ENCODE results near the gene PGA5. TPM values are rescaled to one million over a fixed set of nuclear protein-coding genes. Genes with fewer than 3 reads are reported as not detected.

PGA5 gene
- total and polyA plus RNA-seq, 9 of the 15 experiments (the other 6 are each of a cell fraction or from before 2014, with no cell fraction given) = not detected

DNA sequence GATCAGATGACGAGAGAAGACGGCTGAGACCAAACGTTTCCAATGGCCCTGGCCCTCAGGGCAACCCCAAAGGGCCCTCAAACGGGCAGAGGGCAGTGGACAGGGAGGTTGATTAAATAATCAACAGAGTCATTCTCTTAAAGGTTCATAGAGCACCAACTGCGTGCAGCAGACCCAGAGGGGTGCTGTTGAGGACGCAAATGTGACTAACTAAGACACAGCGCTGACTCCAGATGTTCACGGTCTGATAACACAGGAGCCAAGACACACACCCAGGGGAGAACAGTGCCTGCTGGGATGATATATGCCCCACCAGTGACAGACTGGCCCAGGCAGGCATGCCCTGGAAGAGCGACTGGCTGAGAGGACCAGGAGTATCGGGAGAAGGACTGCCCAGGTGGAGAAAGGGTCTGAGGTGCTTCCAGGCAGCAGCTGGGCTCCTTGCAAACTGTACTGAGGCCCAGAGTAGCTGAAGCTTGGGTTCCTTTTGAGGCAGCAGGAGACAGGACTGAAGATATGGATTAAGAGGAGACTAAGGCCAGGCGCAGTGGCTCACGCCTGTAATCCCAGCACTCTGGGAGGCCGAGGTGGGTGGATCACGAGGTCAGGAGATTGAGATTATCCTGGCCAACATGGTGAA lies 46.5 kb downstream of the PGA5 start (continued):
- TF ChIP-seq, protein P1, sequence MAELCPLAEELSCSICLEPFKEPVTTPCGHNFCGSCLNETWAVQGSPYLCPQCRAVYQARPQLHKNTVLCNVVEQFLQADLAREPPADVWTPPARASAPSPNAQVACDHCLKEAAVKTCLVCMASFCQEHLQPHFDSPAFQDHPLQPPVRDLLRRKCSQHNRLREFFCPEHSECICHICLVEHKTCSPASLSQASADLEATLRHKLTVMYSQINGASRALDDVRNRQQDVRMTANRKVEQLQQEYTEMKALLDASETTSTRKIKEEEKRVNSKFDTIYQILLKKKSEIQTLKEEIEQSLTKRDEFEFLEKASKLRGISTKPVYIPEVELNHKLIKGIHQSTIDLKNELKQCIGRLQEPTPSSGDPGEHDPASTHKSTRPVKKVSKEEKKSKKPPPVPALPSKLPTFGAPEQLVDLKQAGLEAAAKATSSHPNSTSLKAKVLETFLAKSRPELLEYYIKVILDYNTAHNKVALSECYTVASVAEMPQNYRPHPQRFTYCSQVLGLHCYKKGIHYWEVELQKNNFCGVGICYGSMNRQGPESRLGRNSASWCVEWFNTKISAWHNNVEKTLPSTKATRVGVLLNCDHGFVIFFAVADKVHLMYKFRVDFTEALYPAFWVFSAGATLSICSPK (IDR thresholded peaks at IDR 0.05; ENCODE audit: borderline replicate concordance) = no peak
- TF ChIP-seq TAL1 (IDR thresholded peaks at IDR 0.05) (peak; percentile 96), ZNF785 (CRISPR knock-in tag; IDR thresholded peaks at IDR 0.05) (no peak), ZNF197 (CRISPR knock-in tag; IDR thresholded peaks at IDR 0.05; ENCODE audit: low read depth) (peak; percentile 75; the same call in 1 of the 2 replicates), TCFL5 (CRISPR knock-in tag; conservative IDR thresholded peaks at IDR 0.05) (no peak), SETDB1 (IDR thresholded peaks at IDR 0.05; ENCODE audit: low read length) (no peak), HDAC3 (IDR thresholded peaks at IDR 0.05; ENCODE audit: borderline replicate concordance, partially characterized antibody) (no peak), ZNF717 (CRISPR knock-in tag; IDR thresholded peaks at IDR 0.05) (no peak), JUN (IDR thresholded peaks at IDR 0.05; ENCODE audit: borderline replicate concordance, low read depth, low read length) (peak; percentile 78), JUN (CRISPR knock-in tag; IDR thresholded peaks at IDR 0.05; ENCODE audit: borderline replicate concordance) (no peak), MYNN (IDR thresholded peaks at IDR 0.05) (peak; percentile 96), MYNN (CRISPR knock-in tag; IDR thresholded peaks at IDR 0.05) (no peak), NR2C2 (CRISPR knock-in tag; IDR thresholded peaks at IDR 0.05) (no peak), NR2C2 (tag; IDR thresholded peaks at IDR 0.05) (peak; percentile 45; the same call in 1 of the 2 replicates), PHF20 (IDR thresholded peaks at IDR 0.05; ENCODE audit: partially characterized antibody) (peak; percentile 20), EP300 (IDR thresholded peaks at IDR 0.05; ENCODE audit: low read length) (peak; percentile 96), CBFA2T2 (conservative IDR thresholded peaks at IDR 0.05) (peak; percentile 95), PML (IDR thresholded peaks at IDR 0.05; ENCODE audit: low read length) (peak; percentile 91), MTA3 (IDR thresholded peaks at IDR 0.05; ENCODE audit: borderline replicate concordance) (peak; percentile 89; the same call in 1 of the 2 replicates), SMAD1 (IDR thresholded peaks at IDR 0.05; ENCODE audit: low read depth, low read length, partially characterized antibody) (no peak), CBX8 (IDR thresholded peaks at IDR 0.05; ENCODE audit: borderline replicate concordance, extremely low read depth, low read depth, low read length, poor library complexity, severe bottlenecking) (no peak), TCF7L2 (IDR thresholded peaks at IDR 0.05; ENCODE audit: low read depth, low read length) (no peak)
- TF ChIP-seq, protein P2, sequence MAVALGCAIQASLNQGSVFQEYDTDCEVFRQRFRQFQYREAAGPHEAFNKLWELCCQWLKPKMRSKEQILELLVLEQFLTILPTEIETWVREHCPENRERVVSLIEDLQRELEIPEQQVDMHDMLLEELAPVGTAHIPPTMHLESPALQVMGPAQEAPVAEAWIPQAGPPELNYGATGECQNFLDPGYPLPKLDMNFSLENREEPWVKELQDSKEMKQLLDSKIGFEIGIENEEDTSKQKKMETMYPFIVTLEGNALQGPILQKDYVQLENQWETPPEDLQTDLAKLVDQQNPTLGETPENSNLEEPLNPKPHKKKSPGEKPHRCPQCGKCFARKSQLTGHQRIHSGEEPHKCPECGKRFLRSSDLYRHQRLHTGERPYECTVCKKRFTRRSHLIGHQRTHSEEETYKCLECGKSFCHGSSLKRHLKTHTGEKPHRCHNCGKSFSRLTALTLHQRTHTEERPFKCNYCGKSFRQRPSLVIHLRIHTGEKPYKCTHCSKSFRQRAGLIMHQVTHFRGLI (CRISPR knock-in tag; IDR thresholded peaks at IDR 0.05) = no peak
- TF ChIP-seq, protein P3, sequence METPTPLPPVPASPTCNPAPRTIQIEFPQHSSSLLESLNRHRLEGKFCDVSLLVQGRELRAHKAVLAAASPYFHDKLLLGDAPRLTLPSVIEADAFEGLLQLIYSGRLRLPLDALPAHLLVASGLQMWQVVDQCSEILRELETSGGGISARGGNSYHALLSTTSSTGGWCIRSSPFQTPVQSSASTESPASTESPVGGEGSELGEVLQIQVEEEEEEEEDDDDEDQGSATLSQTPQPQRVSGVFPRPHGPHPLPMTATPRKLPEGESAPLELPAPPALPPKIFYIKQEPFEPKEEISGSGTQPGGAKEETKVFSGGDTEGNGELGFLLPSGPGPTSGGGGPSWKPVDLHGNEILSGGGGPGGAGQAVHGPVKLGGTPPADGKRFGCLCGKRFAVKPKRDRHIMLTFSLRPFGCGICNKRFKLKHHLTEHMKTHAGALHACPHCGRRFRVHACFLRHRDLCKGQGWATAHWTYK (CRISPR knock-in tag; IDR thresholded peaks at IDR 0.05) = peak; percentile 62; the same call in 1 of the 2 replicates
- TF ChIP-seq, protein P4, sequence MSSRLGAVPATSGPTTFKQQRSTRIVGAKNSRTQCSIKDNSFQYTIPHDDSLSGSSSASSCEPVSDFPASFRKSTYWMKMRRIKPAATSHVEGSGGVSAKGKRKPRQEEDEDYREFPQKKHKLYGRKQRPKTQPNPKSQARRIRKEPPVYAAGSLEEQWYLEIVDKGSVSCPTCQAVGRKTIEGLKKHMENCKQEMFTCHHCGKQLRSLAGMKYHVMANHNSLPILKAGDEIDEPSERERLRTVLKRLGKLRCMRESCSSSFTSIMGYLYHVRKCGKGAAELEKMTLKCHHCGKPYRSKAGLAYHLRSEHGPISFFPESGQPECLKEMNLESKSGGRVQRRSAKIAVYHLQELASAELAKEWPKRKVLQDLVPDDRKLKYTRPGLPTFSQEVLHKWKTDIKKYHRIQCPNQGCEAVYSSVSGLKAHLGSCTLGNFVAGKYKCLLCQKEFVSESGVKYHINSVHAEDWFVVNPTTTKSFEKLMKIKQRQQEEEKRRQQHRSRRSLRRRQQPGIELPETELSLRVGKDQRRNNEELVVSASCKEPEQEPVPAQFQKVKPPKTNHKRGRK (tag; IDR thresholded peaks at IDR 0.05) = no peak

All from K562 (cell line).